ENCODE measurements around the gene PIH1D1. TPM values are rescaled to one million over a fixed set of nuclear protein-coding genes. Genes with fewer than 3 reads are reported as not detected.

The PIH1D1 gene
- total RNA-seq, 1 donor from 2014 or later, result 78.8 TPM

GRCh38 chr19:49425178-49425577 is 26.4 kb downstream of the PIH1D1 start, which contains the start of gene GFY:
TSS of gene GFY (plus strand) at chr19:49425388. CDS start at chr19:49426431, 1,043 bp downstream.
- TF ChIP-seq, protein P1, sequence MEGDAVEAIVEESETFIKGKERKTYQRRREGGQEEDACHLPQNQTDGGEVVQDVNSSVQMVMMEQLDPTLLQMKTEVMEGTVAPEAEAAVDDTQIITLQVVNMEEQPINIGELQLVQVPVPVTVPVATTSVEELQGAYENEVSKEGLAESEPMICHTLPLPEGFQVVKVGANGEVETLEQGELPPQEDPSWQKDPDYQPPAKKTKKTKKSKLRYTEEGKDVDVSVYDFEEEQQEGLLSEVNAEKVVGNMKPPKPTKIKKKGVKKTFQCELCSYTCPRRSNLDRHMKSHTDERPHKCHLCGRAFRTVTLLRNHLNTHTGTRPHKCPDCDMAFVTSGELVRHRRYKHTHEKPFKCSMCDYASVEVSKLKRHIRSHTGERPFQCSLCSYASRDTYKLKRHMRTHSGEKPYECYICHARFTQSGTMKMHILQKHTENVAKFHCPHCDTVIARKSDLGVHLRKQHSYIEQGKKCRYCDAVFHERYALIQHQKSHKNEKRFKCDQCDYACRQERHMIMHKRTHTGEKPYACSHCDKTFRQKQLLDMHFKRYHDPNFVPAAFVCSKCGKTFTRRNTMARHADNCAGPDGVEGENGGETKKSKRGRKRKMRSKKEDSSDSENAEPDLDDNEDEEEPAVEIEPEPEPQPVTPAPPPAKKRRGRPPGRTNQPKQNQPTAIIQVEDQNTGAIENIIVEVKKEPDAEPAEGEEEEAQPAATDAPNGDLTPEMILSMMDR (IDR thresholded peaks at IDR 0.05; ENCODE audit: unreplicated experiment), result no peak
- Mint-ChIP-seq H3K9me3 (ENCODE audit: unreplicated experiment) (no peaks in the 10 kb centered on the region), H3K4me3 (ENCODE audit: unreplicated experiment) (peak within 1 kb of the TSS; percentile 23), H3K36me3 (ENCODE audit: low read depth, unreplicated experiment) (peaks cover 29% of the 10 kb centered on the region), H3K27me3 (ENCODE audit: unreplicated experiment) (peaks cover 34% of the 10 kb centered on the region), H3K27ac (ENCODE audit: unreplicated experiment) (no peak within 1 kb of the TSS), H3K4me1 (ENCODE audit: unreplicated experiment) (peaks cover 33% of the 10 kb centered on the region)
- no peak for DNase-seq (ENCODE audit: low spot score)

GRCh38 chr19:49423985-49424303 is 27.7 kb downstream of the PIH1D1 start:
- TF ChIP-seq, protein P1 (IDR thresholded peaks at IDR 0.05; ENCODE audit: unreplicated experiment), result no peak
- Mint-ChIP-seq H3K9me3 (ENCODE audit: unreplicated experiment) (no peaks in the 10 kb centered on the region), H3K27me3 (ENCODE audit: unreplicated experiment) (peaks cover 29% of the 10 kb centered on the region), H3K4me3 (ENCODE audit: unreplicated experiment) (peak overlapping the region; percentile 39), H3K36me3 (ENCODE audit: low read depth, unreplicated experiment) (peaks cover 22% of the 10 kb centered on the region), H3K4me1 (ENCODE audit: unreplicated experiment) (peaks cover 33% of the 10 kb centered on the region), H3K27ac (ENCODE audit: unreplicated experiment) (no peak overlapping the region)
- no peak for DNase-seq (ENCODE audit: low spot score)

DNA sequence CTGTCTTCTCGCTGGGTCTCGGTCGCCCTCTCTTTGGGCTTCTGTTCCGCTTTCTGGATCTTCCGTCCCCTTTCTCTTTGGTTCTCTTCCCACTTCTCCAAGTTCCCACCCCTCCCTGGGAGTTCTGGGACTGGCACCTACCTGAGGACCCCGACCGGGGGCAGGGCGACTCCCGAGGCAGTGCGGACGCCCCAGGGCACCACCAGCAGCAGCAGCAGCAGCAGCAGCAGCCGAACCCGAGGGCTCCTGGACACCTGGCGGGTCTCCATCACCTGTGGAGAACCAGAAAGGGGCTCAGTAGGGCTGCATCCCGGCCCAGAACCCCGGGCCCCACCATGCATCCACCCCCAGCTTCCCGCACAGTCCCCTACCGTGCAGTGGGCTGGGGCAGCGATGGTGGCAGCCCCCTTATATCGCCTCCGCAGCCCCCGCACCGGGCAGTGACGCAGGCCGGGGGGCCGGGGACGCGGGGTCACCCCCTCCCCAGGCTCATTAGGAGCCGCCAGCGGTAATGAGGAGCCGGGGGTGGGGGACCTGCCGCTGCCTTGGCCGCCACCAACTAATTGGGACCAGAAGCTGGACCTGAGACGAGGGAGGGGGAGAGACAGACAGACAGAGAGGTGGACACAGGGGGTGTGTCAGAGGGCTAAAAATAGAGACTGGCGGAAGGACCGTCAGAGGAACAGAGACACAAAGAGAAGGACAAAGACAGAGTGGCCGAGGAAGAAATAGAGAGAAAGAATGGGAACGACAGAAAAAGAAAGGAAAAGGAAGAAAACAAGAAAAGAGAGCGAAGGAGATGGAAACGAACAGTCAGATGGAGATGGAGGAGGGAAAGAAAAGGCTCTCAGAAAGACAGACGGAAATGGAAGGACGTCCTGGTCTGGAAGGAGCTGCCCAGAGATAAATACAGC is 28.3 kb downstream of the PIH1D1 start, which contains the start of gene PTH2:
Gene PTH2, minus strand, starts transcription at position 371 of the 914 bp plus-strand sequence. Its CDS starts 102 bp downstream, at position 269.
- Mint-ChIP-seq H3K36me3 (ENCODE audit: low read depth, unreplicated experiment) (peaks cover 22% of the 10 kb centered on the region), H3K27ac (ENCODE audit: unreplicated experiment) (peak within 1 kb of the TSS; percentile 48), H3K27me3 (ENCODE audit: unreplicated experiment) (peaks cover 27% of the 10 kb centered on the region), H3K4me3 (ENCODE audit: unreplicated experiment) (peak within 1 kb of the TSS; percentile 80), H3K4me1 (ENCODE audit: unreplicated experiment) (peaks cover 33% of the 10 kb centered on the region), H3K9me3 (ENCODE audit: unreplicated experiment) (no peaks in the 10 kb centered on the region)
- DNase-seq (ENCODE audit: low spot score), result no peak
- TF ChIP-seq, protein P1 (IDR thresholded peaks at IDR 0.05; ENCODE audit: unreplicated experiment), result no peak

DNA sequence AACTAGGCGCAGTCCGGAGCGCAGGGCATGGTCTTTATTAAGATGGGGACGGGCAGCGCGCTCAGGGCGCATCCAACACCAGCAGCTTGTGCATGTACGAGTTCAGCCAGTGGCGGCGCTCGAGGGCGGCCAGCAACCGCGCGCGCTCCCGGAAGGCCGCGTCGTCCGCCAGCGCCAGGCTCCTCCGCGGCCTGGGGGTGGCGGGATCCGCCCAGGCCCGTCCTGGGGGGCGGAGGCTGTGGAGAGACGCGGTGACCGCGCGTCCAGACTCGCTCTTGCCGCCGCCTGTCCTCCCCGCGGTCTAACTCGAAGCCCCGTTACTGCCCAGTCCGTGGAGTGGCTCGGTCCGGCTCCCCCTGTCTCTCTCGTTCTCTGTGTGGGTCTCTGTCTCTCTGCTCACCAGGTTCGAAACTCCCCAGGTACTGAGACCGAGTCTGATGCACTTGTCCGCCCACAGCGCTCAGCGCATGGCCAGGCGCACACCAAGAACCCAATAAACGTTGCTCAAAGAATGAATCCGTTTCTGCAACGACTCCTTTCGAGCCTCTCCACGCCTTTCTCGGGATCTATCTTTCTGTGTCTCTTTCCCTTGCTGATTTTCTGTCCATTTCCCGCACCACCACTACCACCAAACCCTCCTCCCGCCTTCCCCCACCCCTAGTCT is 29.1 kb downstream of the PIH1D1 start:
- TF ChIP-seq, protein P1 (IDR thresholded peaks at IDR 0.05; ENCODE audit: unreplicated experiment), result peak; percentile 76
- peaks cover 22% of the 10 kb centered on the region for H3K36me3 Mint-ChIP-seq (ENCODE audit: low read depth, unreplicated experiment)
- H3K27ac Mint-ChIP-seq (ENCODE audit: unreplicated experiment), result peak overlapping the region; percentile 48
- H3K9me3 Mint-ChIP-seq (ENCODE audit: unreplicated experiment), result no peaks in the 10 kb centered on the region
- H3K4me1 Mint-ChIP-seq (ENCODE audit: unreplicated experiment), result peaks cover 34% of the 10 kb centered on the region
- H3K4me3 Mint-ChIP-seq (ENCODE audit: unreplicated experiment), result peak overlapping the region; percentile 80
- H3K27me3 Mint-ChIP-seq (ENCODE audit: unreplicated experiment), result peaks cover 25% of the 10 kb centered on the region
- peak; percentile 75 for DNase-seq (ENCODE audit: low spot score)
